GM23338 (cell line): ENCODE data around the gene CA7. TPM values are rescaled to one million over a fixed set of nuclear protein-coding genes. Genes with fewer than 3 reads are reported as not detected.

Experiments used
- ATAC-seq: fragments of 200-7000 bp; cut with Tn5 transposase; 3 replicates; pipeline ENCODE4 v1.9.1; 2020
- DNase-seq: peaks from one replicate; pipeline ENCODE4 v3.0.0-alpha.2; 2015; ENCODE audit warnings: low spot score
- H2AFZ ChIP-seq: fragments of 200-600 bp; sonication (generic); 2 replicates; pipeline ENCODE4 v1.8.0; 2016; ENCODE audit warnings: antibody characterized with exemption, mild to moderate bottlenecking, moderate library complexity
- H3F3A ChIP-seq: fragments of 200-600 bp; sonication (generic); replicated peaks from 2 replicates; pipeline ENCODE4 v1.8.0; 2017; ENCODE audit warnings: antibody characterized with exemption, mixed run types, low read depth
- H3K27ac ChIP-seq: fragments of 200-600 bp; sonication (generic); 2 replicates; pipeline ENCODE4 v1.6.1; 2016; ENCODE audit warnings: low read depth
- H3K27me3 ChIP-seq: fragments of 200-600 bp; sonication (generic); 2 replicates; pipeline ENCODE4 v1.8.0; 2016; ENCODE audit warnings: mild to moderate bottlenecking, mixed run types, moderate library complexity; ENCODE audit not compliant: insufficient read depth
- H3K36me3 ChIP-seq: fragments of 200-600 bp; sonication (generic); 2 replicates; pipeline ENCODE4 v1.8.0; 2016; ENCODE audit warnings: mild to moderate bottlenecking; ENCODE audit not compliant: insufficient read depth
- H3K4me1 ChIP-seq: fragments of 200-600 bp; sonication (generic); 2 replicates; pipeline ENCODE4 v1.8.0; 2016; ENCODE audit warnings: mild to moderate bottlenecking, moderate library complexity; ENCODE audit not compliant: insufficient read depth
- H3K4me2 ChIP-seq: fragments of 200-600 bp; sonication (generic); 2 replicates; pipeline ENCODE4 v1.7.1; 2017; ENCODE audit warnings: mixed run types
- H3K4me3 ChIP-seq: fragments of 200-600 bp; sonication (generic); 2 replicates; pipeline ENCODE4 v1.6.1; 2016; ENCODE audit warnings: mixed run types
- H3K79me2 ChIP-seq: fragments of 200-600 bp; sonication (generic); replicated peaks from 2 replicates; pipeline ENCODE4 v1.8.0; 2017; ENCODE audit warnings: mild to moderate bottlenecking; ENCODE audit not compliant: insufficient read depth
- H3K9me2 ChIP-seq: fragments of 200-600 bp; sonication (generic); 2 replicates; pipeline ENCODE4 v1.8.0; 2017; ENCODE audit not compliant: insufficient read depth
- H4K20me1 ChIP-seq: fragments of 200-600 bp; sonication (generic); replicated peaks from 2 replicates; pipeline ENCODE4 v1.8.0; 2017; ENCODE audit warnings: mild to moderate bottlenecking; ENCODE audit not compliant: insufficient read depth
- H3K27ac Mint-ChIP-seq: 2 replicates; pipeline ENCODE4 v1.8.0; 2020; ENCODE audit warnings: inconsistent platforms, mild to moderate bottlenecking, moderate library complexity, mixed read lengths
- H3K27me3 Mint-ChIP-seq: 3 replicates; pipeline ENCODE4 v1.8.0; 2022; ENCODE audit warnings: low read depth, mild to moderate bottlenecking, moderate library complexity, mixed read lengths, inconsistent platforms; ENCODE audit not compliant: insufficient read depth, poor library complexity
- H3K36me3 Mint-ChIP-seq: 3 replicates; pipeline ENCODE4 v1.8.0; 2021; ENCODE audit warnings: low read depth, mild to moderate bottlenecking, inconsistent platforms, moderate library complexity, mixed read lengths
- H3K4me1 Mint-ChIP-seq: 3 replicates; pipeline ENCODE4 v1.8.0; 2020; ENCODE audit warnings: mild to moderate bottlenecking, inconsistent platforms, mixed read lengths
- H3K4me3 Mint-ChIP-seq: 3 replicates; pipeline ENCODE4 v1.8.0; 2021; ENCODE audit warnings: moderate library complexity, mild to moderate bottlenecking, inconsistent platforms, mixed read lengths
- H3K9me3 Mint-ChIP-seq: 3 replicates; pipeline ENCODE4 v1.8.0; 2020; ENCODE audit warnings: moderate library complexity, mild to moderate bottlenecking, inconsistent platforms, mixed read lengths
- CREB1 ChIP-seq: fragments of 250-450 bp; sonication (Bioruptor Pico); IDR thresholded peaks from 2 replicates; pipeline ENCODE4 v1.5.0; 2020; ENCODE audit warnings: low read depth, mild to moderate bottlenecking, moderate library complexity
- EZH2phosphoT487 ChIP-seq: fragments of 200-600 bp; sonication (generic); IDR thresholded peaks from one replicate; pipeline ENCODE4 v1.8.1; 2018; ENCODE audit warnings: antibody characterized with exemption; ENCODE audit not compliant: unreplicated experiment
- POLR2AphosphoS5 ChIP-seq: IDR thresholded peaks from 2 replicates; pipeline ENCODE4 v1.6.1; 2016; ENCODE audit warnings: antibody characterized with exemption, low read depth
- STAT1 ChIP-seq: IDR thresholded peaks from one replicate; pipeline ENCODE4 v1.6.1; 2016; ENCODE audit warnings: antibody characterized with exemption; ENCODE audit not compliant: unreplicated experiment
- ZNF331 ChIP-seq: fragments of 250-450 bp; sonication (Bioruptor Pico); IDR thresholded peaks from 2 replicates; pipeline ENCODE4 v1.5.0; 2020; ENCODE audit warnings: low read depth, mild to moderate bottlenecking, moderate library complexity
- polyA plus RNA-seq: library from polyadenylated mRNA; unstranded; fragments of >200 nt; fragmentation: Nextera tagmentation; extraction: Ambion mirVana; gene quantifications from 2 replicates; pipeline ENCODE4 v1.2.1, GENCODE V29; 2016
- total RNA-seq: library from RNA; depleted of rRNA; stranded (reverse); fragments of >200 nt; shearing (Covaris generic); gene quantifications from 2 replicates; pipeline ENCODE4 v1.2.3, GENCODE V29; 2014
- TF ChIP-seq, protein P1 (sequence below): IDR thresholded peaks from one replicate; pipeline ENCODE4 v1.6.1; 2018; ENCODE audit warnings: antibody characterized with exemption; ENCODE audit not compliant: unreplicated experiment
- TF ChIP-seq, protein P2 (sequence below): fragments of 250-450 bp; sonication (Bioruptor Pico); IDR thresholded peaks from 2 replicates; pipeline ENCODE4 v1.5.0; 2020; ENCODE audit warnings: mild to moderate bottlenecking, moderate library complexity
- TF ChIP-seq, protein P3 (sequence below), 2 experiments: fragments of 200-600 bp in 1 of 2; sonication (generic) in 1 of 2; conservative IDR thresholded peaks; 2 replicates each; pipeline versions ENCODE4 v1.5.1 to v1.6.1; 2016 to 2017; ENCODE audit warnings: antibody characterized with exemption in 2 of 2, low read depth in 2 of 2, mild to moderate bottlenecking in 2 of 2, moderate library complexity in 1 of 2

Gene CA7
- total and polyA plus RNA-seq, 2 experiments from 2014 or later = 2.1 to 2.8 TPM

DNA sequence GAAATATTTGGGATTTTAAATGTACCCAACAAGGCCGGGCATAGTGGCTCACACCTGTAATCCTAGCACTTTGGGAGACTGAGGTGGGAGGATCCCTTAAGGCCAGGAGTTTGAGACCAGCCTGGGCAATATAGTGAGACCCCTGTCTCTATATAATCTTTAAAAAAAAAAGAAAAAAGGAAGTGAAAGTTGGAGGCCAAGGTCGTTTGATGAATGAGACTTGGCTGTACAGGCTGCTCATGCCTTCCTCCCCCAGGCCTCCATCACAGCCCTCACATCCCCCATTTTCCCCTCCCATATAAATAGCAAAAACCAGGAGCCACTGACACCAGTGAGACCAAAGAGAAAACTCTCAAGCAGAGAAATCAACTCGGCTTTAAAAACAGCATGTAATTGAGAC lies 3.3 kb upstream of the CA7 start:
- Mint-ChIP-seq H3K36me3 (no peaks in the 10 kb centered on the region), H3K27ac (no peak overlapping the region), H3K9me3 (no peaks in the 10 kb centered on the region; the same call in 2 of the 3 replicates), H3K4me1 (peaks cover 10% of the 10 kb centered on the region; the same call in 2 of the 3 replicates), H3K4me3 (no peak overlapping the region), H3K27me3 (peaks cover 32% of the 10 kb centered on the region)
- Histone ChIP-seq H4K20me1 (no peaks in the 10 kb centered on the region), H3K79me2 (no peaks in the 10 kb centered on the region), H3K9me2 (no peaks in the 10 kb centered on the region; the same call in 1 of the 2 replicates), H3K4me2 (no peak overlapping the region), H3K4me3 (no peak overlapping the region), H3F3A (0 out of 2 replicates have a peak, but pooled peaks cover 6% of the 10 kb centered on the region), H2AFZ (no peak overlapping the region), H3K27ac (no peak overlapping the region), H3K27me3 (peaks cover 37% of the 10 kb centered on the region), H3K36me3 (no peaks in the 10 kb centered on the region), H3K4me1 (no peaks in the 10 kb centered on the region; the same call in 1 of the 2 replicates)
- TF ChIP-seq, protein P1, sequence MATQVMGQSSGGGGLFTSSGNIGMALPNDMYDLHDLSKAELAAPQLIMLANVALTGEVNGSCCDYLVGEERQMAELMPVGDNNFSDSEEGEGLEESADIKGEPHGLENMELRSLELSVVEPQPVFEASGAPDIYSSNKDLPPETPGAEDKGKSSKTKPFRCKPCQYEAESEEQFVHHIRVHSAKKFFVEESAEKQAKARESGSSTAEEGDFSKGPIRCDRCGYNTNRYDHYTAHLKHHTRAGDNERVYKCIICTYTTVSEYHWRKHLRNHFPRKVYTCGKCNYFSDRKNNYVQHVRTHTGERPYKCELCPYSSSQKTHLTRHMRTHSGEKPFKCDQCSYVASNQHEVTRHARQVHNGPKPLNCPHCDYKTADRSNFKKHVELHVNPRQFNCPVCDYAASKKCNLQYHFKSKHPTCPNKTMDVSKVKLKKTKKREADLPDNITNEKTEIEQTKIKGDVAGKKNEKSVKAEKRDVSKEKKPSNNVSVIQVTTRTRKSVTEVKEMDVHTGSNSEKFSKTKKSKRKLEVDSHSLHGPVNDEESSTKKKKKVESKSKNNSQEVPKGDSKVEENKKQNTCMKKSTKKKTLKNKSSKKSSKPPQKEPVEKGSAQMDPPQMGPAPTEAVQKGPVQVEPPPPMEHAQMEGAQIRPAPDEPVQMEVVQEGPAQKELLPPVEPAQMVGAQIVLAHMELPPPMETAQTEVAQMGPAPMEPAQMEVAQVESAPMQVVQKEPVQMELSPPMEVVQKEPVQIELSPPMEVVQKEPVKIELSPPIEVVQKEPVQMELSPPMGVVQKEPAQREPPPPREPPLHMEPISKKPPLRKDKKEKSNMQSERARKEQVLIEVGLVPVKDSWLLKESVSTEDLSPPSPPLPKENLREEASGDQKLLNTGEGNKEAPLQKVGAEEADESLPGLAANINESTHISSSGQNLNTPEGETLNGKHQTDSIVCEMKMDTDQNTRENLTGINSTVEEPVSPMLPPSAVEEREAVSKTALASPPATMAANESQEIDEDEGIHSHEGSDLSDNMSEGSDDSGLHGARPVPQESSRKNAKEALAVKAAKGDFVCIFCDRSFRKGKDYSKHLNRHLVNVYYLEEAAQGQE = no peak
- TF ChIP-seq, protein P2, sequence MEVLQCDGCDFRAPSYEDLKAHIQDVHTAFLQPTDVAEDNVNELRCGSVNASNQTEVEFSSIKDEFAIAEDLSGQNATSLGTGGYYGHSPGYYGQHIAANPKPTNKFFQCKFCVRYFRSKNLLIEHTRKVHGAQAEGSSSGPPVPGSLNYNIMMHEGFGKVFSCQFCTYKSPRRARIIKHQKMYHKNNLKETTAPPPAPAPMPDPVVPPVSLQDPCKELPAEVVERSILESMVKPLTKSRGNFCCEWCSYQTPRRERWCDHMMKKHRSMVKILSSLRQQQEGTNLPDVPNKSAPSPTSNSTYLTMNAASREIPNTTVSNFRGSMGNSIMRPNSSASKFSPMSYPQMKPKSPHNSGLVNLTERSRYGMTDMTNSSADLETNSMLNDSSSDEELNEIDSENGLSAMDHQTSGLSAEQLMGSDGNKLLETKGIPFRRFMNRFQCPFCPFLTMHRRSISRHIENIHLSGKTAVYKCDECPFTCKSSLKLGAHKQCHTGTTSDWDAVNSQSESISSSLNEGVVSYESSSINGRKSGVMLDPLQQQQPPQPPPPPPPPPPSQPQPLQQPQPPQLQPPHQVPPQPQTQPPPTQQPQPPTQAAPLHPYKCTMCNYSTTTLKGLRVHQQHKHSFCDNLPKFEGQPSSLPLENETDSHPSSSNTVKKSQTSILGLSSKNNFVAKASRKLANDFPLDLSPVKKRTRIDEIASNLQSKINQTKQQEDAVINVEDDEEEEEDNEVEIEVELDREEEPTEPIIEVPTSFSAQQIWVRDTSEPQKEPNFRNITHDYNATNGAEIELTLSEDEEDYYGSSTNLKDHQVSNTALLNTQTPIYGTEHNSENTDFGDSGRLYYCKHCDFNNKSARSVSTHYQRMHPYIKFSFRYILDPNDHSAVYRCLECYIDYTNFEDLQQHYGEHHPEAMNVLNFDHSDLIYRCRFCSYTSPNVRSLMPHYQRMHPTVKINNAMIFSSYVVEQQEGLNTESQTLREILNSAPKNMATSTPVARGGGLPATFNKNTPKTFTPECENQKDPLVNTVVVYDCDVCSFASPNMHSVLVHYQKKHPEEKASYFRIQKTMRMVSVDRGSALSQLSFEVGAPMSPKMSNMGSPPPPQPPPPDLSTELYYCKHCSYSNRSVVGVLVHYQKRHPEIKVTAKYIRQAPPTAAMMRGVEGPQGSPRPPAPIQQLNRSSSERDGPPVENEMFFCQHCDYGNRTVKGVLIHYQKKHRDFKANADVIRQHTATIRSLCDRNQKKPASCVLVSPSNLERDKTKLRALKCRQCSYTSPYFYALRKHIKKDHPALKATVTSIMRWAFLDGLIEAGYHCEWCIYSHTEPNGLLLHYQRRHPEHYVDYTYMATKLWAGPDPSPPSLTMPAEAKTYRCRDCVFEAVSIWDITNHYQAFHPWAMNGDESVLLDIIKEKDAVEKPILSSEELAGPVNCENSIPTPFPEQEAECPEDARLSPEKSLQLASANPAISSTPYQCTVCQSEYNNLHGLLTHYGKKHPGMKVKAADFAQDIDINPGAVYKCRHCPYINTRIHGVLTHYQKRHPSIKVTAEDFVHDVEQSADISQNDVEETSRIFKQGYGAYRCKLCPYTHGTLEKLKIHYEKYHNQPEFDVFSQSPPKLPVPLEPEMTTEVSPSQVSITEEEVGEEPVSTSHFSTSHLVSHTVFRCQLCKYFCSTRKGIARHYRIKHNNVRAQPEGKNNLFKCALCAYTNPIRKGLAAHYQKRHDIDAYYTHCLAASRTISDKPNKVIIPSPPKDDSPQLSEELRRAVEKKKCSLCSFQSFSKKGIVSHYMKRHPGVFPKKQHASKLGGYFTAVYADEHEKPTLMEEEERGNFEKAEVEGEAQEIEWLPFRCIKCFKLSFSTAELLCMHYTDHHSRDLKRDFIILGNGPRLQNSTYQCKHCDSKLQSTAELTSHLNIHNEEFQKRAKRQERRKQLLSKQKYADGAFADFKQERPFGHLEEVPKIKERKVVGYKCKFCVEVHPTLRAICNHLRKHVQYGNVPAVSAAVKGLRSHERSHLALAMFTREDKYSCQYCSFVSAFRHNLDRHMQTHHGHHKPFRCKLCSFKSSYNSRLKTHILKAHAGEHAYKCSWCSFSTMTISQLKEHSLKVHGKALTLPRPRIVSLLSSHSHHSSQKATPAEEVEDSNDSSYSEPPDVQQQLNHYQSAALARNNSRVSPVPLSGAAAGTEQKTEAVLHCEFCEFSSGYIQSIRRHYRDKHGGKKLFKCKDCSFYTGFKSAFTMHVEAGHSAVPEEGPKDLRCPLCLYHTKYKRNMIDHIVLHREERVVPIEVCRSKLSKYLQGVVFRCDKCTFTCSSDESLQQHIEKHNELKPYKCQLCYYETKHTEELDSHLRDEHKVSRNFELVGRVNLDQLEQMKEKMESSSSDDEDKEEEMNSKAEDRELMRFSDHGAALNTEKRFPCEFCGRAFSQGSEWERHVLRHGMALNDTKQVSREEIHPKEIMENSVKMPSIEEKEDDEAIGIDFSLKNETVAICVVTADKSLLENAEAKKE (CRISPR knock-in tag) = no peak
- TF ChIP-seq, protein P3, sequence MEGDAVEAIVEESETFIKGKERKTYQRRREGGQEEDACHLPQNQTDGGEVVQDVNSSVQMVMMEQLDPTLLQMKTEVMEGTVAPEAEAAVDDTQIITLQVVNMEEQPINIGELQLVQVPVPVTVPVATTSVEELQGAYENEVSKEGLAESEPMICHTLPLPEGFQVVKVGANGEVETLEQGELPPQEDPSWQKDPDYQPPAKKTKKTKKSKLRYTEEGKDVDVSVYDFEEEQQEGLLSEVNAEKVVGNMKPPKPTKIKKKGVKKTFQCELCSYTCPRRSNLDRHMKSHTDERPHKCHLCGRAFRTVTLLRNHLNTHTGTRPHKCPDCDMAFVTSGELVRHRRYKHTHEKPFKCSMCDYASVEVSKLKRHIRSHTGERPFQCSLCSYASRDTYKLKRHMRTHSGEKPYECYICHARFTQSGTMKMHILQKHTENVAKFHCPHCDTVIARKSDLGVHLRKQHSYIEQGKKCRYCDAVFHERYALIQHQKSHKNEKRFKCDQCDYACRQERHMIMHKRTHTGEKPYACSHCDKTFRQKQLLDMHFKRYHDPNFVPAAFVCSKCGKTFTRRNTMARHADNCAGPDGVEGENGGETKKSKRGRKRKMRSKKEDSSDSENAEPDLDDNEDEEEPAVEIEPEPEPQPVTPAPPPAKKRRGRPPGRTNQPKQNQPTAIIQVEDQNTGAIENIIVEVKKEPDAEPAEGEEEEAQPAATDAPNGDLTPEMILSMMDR (conservative IDR thresholded peaks at IDR 0.05; ENCODE audit: low read depth in 2 of 2) = no peak
- TF ChIP-seq STAT1 (no peak), EZH2phosphoT487 (no peak), POLR2AphosphoS5 (no peak), CREB1 (CRISPR knock-in tag) (no peak), ZNF331 (no peak)
- DNase-seq = no peak
- no peak for ATAC-seq
